ENCODE data around the gene ERGIC1. TPM values are rescaled to one million over a fixed set of nuclear protein-coding genes. Genes with fewer than 3 reads are reported as not detected.

The ERGIC1 gene
- total and polyA plus RNA-seq, 2 of the 8 experiments (the other 6 are each of a cell fraction or from before 2014, with no cell fraction given), result 95.3 to 106 TPM

DNA sequence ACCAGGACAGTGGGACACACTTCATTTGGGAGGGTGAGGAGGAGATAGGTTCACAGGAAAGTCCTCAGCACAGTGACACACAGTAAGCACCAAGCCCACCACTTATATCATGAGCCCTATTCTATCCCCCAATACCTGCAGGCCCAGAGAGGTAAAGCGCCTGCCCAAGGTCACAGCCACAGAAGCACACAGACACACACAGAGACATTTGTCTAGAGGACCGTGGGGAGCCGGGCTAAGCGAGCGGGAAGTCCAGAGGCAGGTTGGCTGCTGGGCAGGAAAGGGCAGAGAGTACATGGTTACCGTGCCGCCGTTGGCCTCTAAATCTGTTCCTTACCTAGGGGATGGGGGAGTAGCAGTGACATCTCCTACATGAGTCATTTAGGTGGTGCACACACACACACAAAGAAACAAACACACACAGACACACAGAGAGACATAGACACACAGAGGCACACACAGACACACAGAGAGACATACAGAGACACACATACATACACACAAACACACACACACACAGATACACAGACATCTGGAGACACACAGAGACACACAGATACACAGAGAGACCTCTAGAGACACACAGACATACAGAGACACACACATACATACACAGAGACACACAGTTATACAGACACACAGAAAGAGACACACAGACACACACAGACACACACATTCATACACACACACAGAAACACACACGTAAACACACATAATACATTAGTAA lies 47.2 kb upstream of the ERGIC1 start:
- no peak overlapping the region for H3K18ac ChIP-seq (ENCODE audit: extremely low read depth, low read length)
- H4K5ac ChIP-seq (ENCODE audit: insufficient read length, low read depth, low read length), result no peak overlapping the region
- TF ChIP-seq SRF (IDR thresholded peaks at IDR 0.05; ENCODE audit: low read depth, low read length), result no peak
- TF ChIP-seq POU5F1 (IDR thresholded peaks at IDR 0.05; ENCODE audit: low read depth, low read length), result no peak
- no peak for TF ChIP-seq EGR1 (IDR thresholded peaks at IDR 0.05; ENCODE audit: borderline replicate concordance, low read depth, low read length)
- TF ChIP-seq CHD1 (IDR thresholded peaks at IDR 0.05; ENCODE audit: low read depth, low read length), result no peak
- no peak for TF ChIP-seq CEBPB (IDR thresholded peaks at IDR 0.05; ENCODE audit: low read depth, low read length)
- TF ChIP-seq ATF2 (IDR thresholded peaks at IDR 0.05; ENCODE audit: low read length), result no peak
- H3K23ac ChIP-seq (ENCODE audit: insufficient read length), result no peak overlapping the region
- peak overlapping the region; percentile 92; the same call in 1 of the 2 replicates for H2BK12ac ChIP-seq (ENCODE audit: low read depth, low read length)
- H4K20me1 ChIP-seq (replicated peaks in 1 of 2; ENCODE audit: control insufficient read depth in 1 of 2, insufficient read depth in 2 of 2, low read length in 2 of 2), result no peaks in the 10 kb centered on the region
- no peak for FAIRE-seq
- H2AFZ ChIP-seq (ENCODE audit: low read length), result no peak overlapping the region
- H3K14ac ChIP-seq (ENCODE audit: insufficient read length), result no peak overlapping the region
- H4K8ac ChIP-seq (ENCODE audit: extremely low read depth, insufficient read depth, low read length), result no peak overlapping the region; the same call in 1 of the 2 replicates
- peaks cover 0 to 2% (median 0%) of the 10 kb centered on the region in 4 experiments; a peak in 2 of 7 replicates for H3K27me3 ChIP-seq (replicated peaks in 1 of 4; ENCODE audit: control insufficient read depth in 3 of 4, extremely low read depth in 1 of 4, insufficient read depth in 3 of 4, low read length in 3 of 4)
- H3K4ac ChIP-seq (replicated peaks; ENCODE audit: insufficient read length, low read depth, low read length), result no peak overlapping the region
- H3K79me1 ChIP-seq (ENCODE audit: low read depth, low read length), result no peaks in the 10 kb centered on the region
- H2BK15ac ChIP-seq (ENCODE audit: low read length), result peak overlapping the region; percentile 72; the same call in 1 of the 2 replicates
- H3K79me2 ChIP-seq (ENCODE audit: control insufficient read depth in 1 of 2, insufficient read depth in 2 of 2, low read length in 2 of 2), result no peaks in the 10 kb centered on the region
- H2AK5ac ChIP-seq (ENCODE audit: low read depth, low read length), result 0 out of 2 replicates have a peak overlapping the region, but pooled peaks have one; percentile 65
- H3K27ac ChIP-seq (ENCODE audit: low read depth, low read length), result no peak overlapping the region
- H3K4me3 ChIP-seq (ENCODE audit: extremely low read depth in 1 of 4, insufficient read depth in 2 of 4, low read depth in 3 of 4, low read length in 4 of 4), result no peak overlapping the region
- DNase-seq (ENCODE audit: low read depth in 1 of 2, low spot score in 2 of 2), result no peak
- H2BK120ac ChIP-seq (replicated peaks; ENCODE audit: low read depth, low read length), result no peak overlapping the region
- ChIA-PET CTCF (ENCODE audit: partially characterized antibody) (interaction anchor here (0.7 kb wide), 1 partner anchor 25 kb away, joined by 3 read pairs; no protein-coding TSS in a partner anchor), POLR2A (ENCODE audit: partially characterized antibody) (interaction anchor here (5.3 kb wide), 1 partner anchor 16 kb away, joined by 36 read pairs; the partner anchor contains the start of gene DUSP1)
- WGBS, 2 experiments (ENCODE audit: extremely low coverage in 1 of 2, insufficient coverage in 1 of 2, insufficient read length in 1 of 2, insufficient replicate concordance in 2 of 2, low coverage in 1 of 2, low lambda C conversion rate in 2 of 2, missing lambda C conversion rate in 1 of 2), result 93% methylated on average over 9 of the region's 9 CpGs; no CpG with 5 or more reads in 1 of the 2 experiments
- H3K9ac ChIP-seq (replicated peaks in 1 of 4; ENCODE audit: extremely low read depth in 1 of 4, low read depth in 3 of 4, low read length in 3 of 4), result no peak overlapping the region
- no peak overlapping the region for H3K4me2 ChIP-seq (ENCODE audit: insufficient read depth in 1 of 2, low read depth in 2 of 2, low read length in 2 of 2)
- peaks cover 0 to 3% (median 0%) of the 10 kb centered on the region in 4 experiments; a peak in 4 of 7 replicates for H3K4me1 ChIP-seq (replicated peaks in 1 of 4; ENCODE audit: control insufficient read depth in 3 of 4, insufficient read depth in 4 of 4, low read length in 3 of 4)
- no peak overlapping the region; the same call in 1 of the 2 replicates for H2BK5ac ChIP-seq (ENCODE audit: low read depth, low read length)
- no peaks in the 10 kb centered on the region for H3K36me3 ChIP-seq (ENCODE audit: control insufficient read depth in 2 of 4, insufficient read depth in 4 of 4, low read length in 3 of 4)
- no peak overlapping the region for H2BK20ac ChIP-seq (ENCODE audit: low read length)
- H4K91ac ChIP-seq (replicated peaks; ENCODE audit: insufficient read length, low read length), result no peak overlapping the region
- peak overlapping the region; percentile 23 for H3K56ac ChIP-seq (replicated peaks; ENCODE audit: insufficient read length, low read depth, low read length)
- no peaks in the 10 kb centered on the region for H3K23me2 ChIP-seq (ENCODE audit: low read depth, low read length)
- H3K9me3 ChIP-seq (ENCODE audit: insufficient read depth in 2 of 2, low read depth in 1 of 2, low read length in 1 of 2), result no peaks in the 10 kb centered on the region
